A549 (cell line): ENCODE data around the gene TOP3A.

Experiments used
- CTCF ChIP-seq: fragments of >200 bp; sonication (Bioruptor Twin); formaldehyde crosslinking; IDR thresholded peaks from 3 replicates; pipeline ENCODE4 v1.5.1; 2016
- EP300 ChIP-seq, 2 experiments: fragments of >200 bp; sonication (Bioruptor Twin); formaldehyde crosslinking; IDR thresholded peaks; 2 replicates in 1 of 2; 3 replicates in 1 of 2; pipeline ENCODE4 v1.6.1; 2016 to 2017
- KDM1A ChIP-seq: fragments of 200-600 bp; sonication (generic); IDR thresholded peaks from 2 replicates; pipeline ENCODE4 v1.6.1; 2016; ENCODE audit warnings: low read depth, mild to moderate bottlenecking
- MAX ChIP-seq: IDR thresholded peaks from 2 replicates; pipeline ENCODE4 v1.6.1; 2012
- SREBF2 ChIP-seq: fragments of 450-650 bp; IDR thresholded peaks from 2 replicates; pipeline ENCODE4 v1.6.1; 2014; ENCODE audit warnings: mild to moderate bottlenecking, moderate library complexity

- TF ChIP-seq SREBF2 (no peak), EP300 (IDR thresholded peaks at IDR 0.05) (no peak), MAX (no peak), CTCF (no peak), KDM1A (no peak)
Observed at GRCh38 chr17:18226284-18226945, 88.4 kb downstream of the TOP3A start.
